ENCODE data around the gene CDKL2. TPM values are rescaled to one million over a fixed set of nuclear protein-coding genes. Genes with fewer than 3 reads are reported as not detected.

CDKL2 gene
- 0.26 and 0.44 TPM in 2 replicates for total RNA-seq

DNA sequence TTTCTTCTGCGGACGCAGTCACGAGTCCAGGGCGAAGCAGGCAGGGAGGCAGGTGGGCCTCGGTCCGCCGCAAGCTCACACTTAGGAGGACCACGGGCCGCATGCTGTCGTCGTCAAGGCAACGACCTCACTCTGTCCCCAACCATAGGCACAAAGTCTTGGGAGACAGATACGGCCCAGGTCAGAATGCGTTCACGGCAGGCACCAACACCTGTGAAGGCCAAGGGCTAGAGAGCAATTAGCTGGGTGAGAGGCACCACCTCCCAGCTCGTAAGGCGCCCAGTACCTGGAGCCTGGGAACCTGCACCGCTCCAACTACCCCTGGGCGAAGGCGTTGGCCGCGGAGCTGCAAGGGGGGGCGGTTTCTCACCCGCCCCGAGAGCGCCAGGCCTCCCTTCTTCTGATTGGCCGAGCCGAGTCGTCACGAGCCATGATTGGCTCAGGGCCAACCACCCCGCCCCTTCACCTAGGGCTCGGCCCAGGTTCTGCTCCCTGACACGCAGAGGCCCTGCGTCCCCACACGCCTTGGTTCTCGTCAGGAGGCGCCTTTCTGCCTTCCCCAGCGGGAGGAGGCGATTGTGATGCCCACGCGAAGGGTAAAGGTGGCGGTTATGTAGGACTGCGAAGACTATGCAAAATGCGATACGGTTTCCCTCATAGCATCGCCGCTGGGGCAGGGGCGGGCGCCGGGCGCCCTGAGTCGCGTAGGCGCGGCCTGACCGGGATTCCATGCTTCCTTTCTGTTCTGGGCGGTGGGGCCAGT lies at the start of gene CDKL2:
Gene CDKL2 (minus strand): TSS at position 355 of the 763 bp plus-strand sequence. CDS start 4,540 bp downstream, outside the sequence.

DNA sequence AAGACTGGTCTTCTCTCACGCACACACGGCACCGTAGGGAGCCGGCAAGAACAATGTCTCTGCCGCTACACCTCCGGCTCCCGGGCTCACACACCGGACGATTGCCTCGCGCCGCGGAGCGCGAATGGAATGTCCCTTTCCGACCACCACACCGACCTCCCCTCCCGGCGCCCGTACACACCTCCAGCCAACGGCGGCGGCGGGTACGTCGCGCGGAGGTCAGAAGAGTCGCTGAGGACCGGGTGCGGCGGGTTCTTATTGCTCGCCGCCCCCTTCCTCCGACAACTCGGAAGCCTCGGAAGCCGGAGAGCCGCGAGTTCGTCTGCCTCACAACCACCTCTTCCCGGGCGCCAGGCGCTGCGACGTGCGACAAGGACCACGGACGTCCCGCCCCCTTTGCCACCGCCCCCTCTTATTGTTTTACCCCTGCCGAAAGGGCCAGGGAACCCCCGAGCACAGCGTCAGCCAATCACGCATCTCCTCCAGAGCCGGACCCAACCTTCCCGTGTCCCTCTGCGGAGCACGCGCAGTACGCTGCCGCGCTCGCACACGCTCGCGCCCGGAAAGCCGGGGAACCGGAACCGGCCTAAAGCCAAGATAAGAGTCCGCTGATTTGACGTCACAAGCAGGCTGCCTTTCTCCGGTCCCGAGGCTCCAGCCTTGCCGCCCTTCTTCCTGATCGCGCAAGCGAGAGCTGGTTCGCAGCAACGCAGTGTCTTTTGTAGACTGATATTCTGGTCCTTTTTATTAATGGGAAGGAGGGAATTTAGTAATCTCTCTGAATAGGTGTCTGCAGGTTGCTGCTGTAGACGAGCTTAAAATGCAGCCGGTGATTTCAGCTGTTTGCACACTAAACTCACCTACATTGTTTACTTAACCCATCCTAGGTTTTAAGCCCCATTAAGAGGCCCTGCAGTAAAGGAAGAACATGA lies 43.0 kb upstream of the CDKL2 start, which contains the start of gene G3BP2:
Gene G3BP2 (minus strand): TSS at position 385 of the 932 bp plus-strand sequence. CDS start 11,386 bp downstream, outside the sequence.

DNA sequence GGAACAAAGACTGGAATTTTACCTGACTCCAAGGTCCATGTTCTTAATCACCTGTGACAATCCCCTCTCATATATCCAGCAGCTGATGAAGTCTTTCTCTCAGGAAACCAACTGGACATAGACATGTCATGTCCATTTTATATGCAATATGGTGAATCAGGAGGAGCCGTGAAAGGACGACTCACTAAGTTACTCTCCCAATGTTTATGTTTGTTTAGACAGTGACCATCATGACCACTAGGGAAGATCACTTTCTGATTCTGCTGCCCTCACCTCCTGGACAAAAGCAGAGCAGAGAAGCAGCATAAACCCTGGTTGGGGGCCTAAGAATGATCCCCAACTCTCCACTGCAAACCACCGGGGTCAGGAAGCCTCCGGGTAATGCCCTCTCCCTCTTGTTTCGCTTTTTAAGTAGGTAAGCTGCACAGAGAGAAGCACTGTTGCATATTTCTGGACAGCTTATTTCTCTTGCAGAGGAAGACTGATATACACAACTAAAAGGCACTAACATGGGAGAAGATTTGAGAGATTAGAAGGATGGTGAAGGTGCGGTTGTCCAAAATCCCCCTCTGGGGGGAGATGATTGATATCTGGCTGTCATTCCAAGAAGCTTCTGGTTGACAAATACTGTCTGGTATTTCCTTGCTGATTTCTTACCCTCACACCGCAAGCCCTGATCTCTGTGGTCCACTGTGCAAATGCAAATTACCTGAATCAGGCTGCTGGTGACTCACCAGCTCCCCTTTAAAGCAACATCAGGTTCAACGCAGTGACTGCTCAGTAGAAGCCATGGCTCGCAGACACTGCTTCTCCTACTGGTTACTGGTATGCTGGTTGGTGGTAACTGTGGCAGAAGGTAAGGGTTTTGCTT lies 74.8 kb downstream of the CDKL2 start, which contains the start of gene ODAPH:
Gene ODAPH (plus strand): TSS at position 773 of the 871 bp plus-strand sequence. CDS start 17 bp downstream, at position 790.

Other genes starting within 250 kb of the CDKL2 start
- 32.6 and 33.2 TPM in 2 replicates for gene RCHY1, start 116.1 kb downstream of the CDKL2 start, total RNA-seq
- gene THAP6, start 116.1 kb downstream of the CDKL2 start, total RNA-seq, result 12.4 and 16.3 TPM in 2 replicates
- gene ODAPH, start 74.5 kb downstream of the CDKL2 start, total RNA-seq, result not detected in 2 replicates
- gene G3BP2, start 42.9 kb upstream of the CDKL2 start, total RNA-seq, result 123 and 130 TPM in 2 replicates
- gene USO1, start 94.0 kb upstream of the CDKL2 start, total RNA-seq, result 104 and 114 TPM in 2 replicates